HG02571 (cell line): Measurements from ENCODE around the gene LMNA.
A peak's percentile ranks its signal among the peaks of the same experiment; 100 is the strongest.
"Not testable (repeated sequence)": the region's sequence is repeated elsewhere in the genome, so short reads cannot be mapped to it uniquely, and the experiment has no call there.

ENCODE experiments used
- ATAC-seq: cut with Tn5 transposase; IDR thresholded peaks from one replicate; pipeline ENCODE4 v1.9.1; 2021; ENCODE audit warnings: mild to moderate bottlenecking, moderate library complexity; ENCODE audit not compliant: unreplicated experiment

LMNA gene

GRCh38 chr1:156119503-156120209, 5.1 kb downstream of the LMNA start:
- no peak for ATAC-seq

GRCh38 chr1:156120318-156120717, 5.8 kb downstream of the LMNA start:
- ATAC-seq, result no peak

GRCh38 chr1:156121005-156121404, 6.5 kb downstream of the LMNA start:
- not testable (repeated sequence) for ATAC-seq

- ATAC-seq, result no peak
Measured at GRCh38 chr1:156121457-156121856, 6.9 kb downstream of the LMNA start.

GRCh38 chr1:156122086-156122485, 7.6 kb downstream of the LMNA start:
- ATAC-seq, result no peak

- ATAC-seq, result no peak
Measured at GRCh38 chr1:156122519-156123355, 8.2 kb downstream of the LMNA start.

GRCh38 chr1:156123356-156124196, 9.1 kb downstream of the LMNA start:
- ATAC-seq, result no peak

- ATAC-seq, result no peak
Measured at GRCh38 chr1:156124557-156125483, 10.3 kb downstream of the LMNA start.

- not testable (repeated sequence) for ATAC-seq
Measured at GRCh38 chr1:156125544-156125943, 11.0 kb downstream of the LMNA start.

GRCh38 chr1:156126043-156126629, 11.6 kb downstream of the LMNA start:
- ATAC-seq, result no peak

GRCh38 chr1:156126630-156127534, 12.4 kb downstream of the LMNA start:
- ATAC-seq, result peak; percentile 45

- no peak for ATAC-seq
Measured at GRCh38 chr1:156128308-156128653, 13.8 kb downstream of the LMNA start.

GRCh38 chr1:156128654-156129597, 14.4 kb downstream of the LMNA start:
- ATAC-seq, result no peak

GRCh38 chr1:156129687-156130577, 15.4 kb downstream of the LMNA start:
- ATAC-seq, result no peak

GRCh38 chr1:156130578-156130942, 16.0 kb downstream of the LMNA start:
- no peak for ATAC-seq

- no peak for ATAC-seq
Measured at GRCh38 chr1:156134716-156135435, 20.4 kb downstream of the LMNA start.
